Retina (tissue), 1 donor: Measurements from ENCODE around the gene MTFR2.

ENCODE experiments used
- DNase-seq: peaks from one replicate; pipeline ENCODE4 v3.0.0-alpha.2; 2016

MTFR2 gene

DNA sequence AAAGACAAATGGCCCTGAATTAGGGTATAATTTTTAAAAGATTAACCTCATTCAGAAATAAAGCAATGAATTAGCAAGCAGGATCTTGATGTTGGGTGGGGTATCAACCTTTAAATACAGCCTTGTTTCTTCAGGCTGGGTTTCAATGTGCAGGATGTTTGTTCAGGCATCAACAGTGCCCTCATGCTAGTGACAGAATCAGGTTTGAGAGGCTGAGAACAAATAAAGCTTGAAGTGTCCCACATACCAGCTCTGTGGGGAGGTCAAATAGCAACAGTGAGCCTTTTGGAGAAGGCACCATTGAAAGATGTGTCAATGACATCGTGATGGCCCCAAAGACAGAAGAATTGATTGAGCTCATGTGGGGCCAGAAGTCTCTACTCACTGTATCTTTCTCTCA lies 68.2 kb downstream of the MTFR2 start:
- DNase-seq: no peak

DNA sequence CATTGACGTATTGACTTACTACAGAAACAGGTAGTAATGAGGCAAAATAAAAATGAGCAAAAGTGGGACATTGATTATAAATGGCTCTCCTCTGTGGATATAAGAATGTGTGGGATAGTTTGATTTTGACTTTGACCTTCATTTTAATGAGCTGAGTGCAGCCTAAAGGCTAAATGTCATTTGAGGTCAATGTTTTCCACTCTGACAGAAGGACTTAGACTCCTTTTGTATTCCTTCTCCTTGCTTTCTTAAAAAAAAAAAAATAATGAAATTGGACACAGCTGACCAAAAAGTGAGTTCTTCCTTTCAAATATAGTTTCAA lies 68.6 kb downstream of the MTFR2 start:
- no peak for DNase-seq
